NAMALWA (cell line): ENCODE results near the gene HNRNPD.
"Not testable (repeated sequence)": the region's sequence is repeated elsewhere in the genome, so short reads cannot be mapped to it uniquely, and the experiment has no call there.

Experiments used
- DNase-seq: peaks from one replicate; pipeline ENCODE4 v3.0.0-alpha.2; 2015; ENCODE audit warnings: low spot score

HNRNPD gene

GRCh38 chr4:82372517-82373485 lies 990 bp downstream of the HNRNPD start:
- DNase-seq, result peak; percentile 87

- DNase-seq, result no peak
Observed at GRCh38 chr4:82371497-82371896, 2.3 kb downstream of the HNRNPD start.

GRCh38 chr4:82367438-82368097 lies 6.2 kb downstream of the HNRNPD start:
- DNase-seq, result no peak

- not testable (repeated sequence) for DNase-seq
Observed at GRCh38 chr4:82366431-82366830, 7.4 kb downstream of the HNRNPD start.

GRCh38 chr4:82363896-82364487 lies 9.8 kb downstream of the HNRNPD start:
- DNase-seq, result no peak

- DNase-seq, result no peak
Observed at GRCh38 chr4:82362565-82362964, 11.2 kb downstream of the HNRNPD start.

GRCh38 chr4:82360298-82361177 lies 13.3 kb downstream of the HNRNPD start:
- peak; percentile 75 for DNase-seq

GRCh38 chr4:82358847-82359246 lies 14.9 kb downstream of the HNRNPD start:
- no peak for DNase-seq

- DNase-seq, result no peak
Observed at GRCh38 chr4:82357640-82358039, 16.2 kb downstream of the HNRNPD start.

- DNase-seq, result no peak
Observed at GRCh38 chr4:82354788-82355187, 19.0 kb downstream of the HNRNPD start.

- DNase-seq, result no peak
Observed at GRCh38 chr4:82352825-82353366, 20.9 kb downstream of the HNRNPD start.

- DNase-seq, result no peak
Observed at GRCh38 chr4:82352118-82352824, 21.5 kb downstream of the HNRNPD start.

- DNase-seq, result no peak
Observed at GRCh38 chr4:82346126-82346525, 27.7 kb downstream of the HNRNPD start.

GRCh38 chr4:82335043-82335442 lies 38.7 kb downstream of the HNRNPD start:
- DNase-seq, result no peak

- DNase-seq, result not testable (repeated sequence)
Observed at GRCh38 chr4:82333641-82334040, 40.1 kb downstream of the HNRNPD start.

- DNase-seq, result no peak
Observed at GRCh38 chr4:82331814-82332213, 42.0 kb downstream of the HNRNPD start.

- DNase-seq, result no peak
Observed at GRCh38 chr4:82320351-82320750, 53.4 kb downstream of the HNRNPD start.

GRCh38 chr4:82303063-82303462 lies 70.7 kb downstream of the HNRNPD start:
- DNase-seq, result not testable (repeated sequence)
